Measurements from ENCODE around the gene FOXP4. TPM values are rescaled to one million over a fixed set of nuclear protein-coding genes. Genes with fewer than 3 reads are reported as not detected.

FOXP4 gene
- total RNA-seq, 3 donors from 2014 or later (not counting 1 experiment from before 2014, with no cell fraction given): 11.2 to 21.1 (median 14.7) TPM

DNA sequence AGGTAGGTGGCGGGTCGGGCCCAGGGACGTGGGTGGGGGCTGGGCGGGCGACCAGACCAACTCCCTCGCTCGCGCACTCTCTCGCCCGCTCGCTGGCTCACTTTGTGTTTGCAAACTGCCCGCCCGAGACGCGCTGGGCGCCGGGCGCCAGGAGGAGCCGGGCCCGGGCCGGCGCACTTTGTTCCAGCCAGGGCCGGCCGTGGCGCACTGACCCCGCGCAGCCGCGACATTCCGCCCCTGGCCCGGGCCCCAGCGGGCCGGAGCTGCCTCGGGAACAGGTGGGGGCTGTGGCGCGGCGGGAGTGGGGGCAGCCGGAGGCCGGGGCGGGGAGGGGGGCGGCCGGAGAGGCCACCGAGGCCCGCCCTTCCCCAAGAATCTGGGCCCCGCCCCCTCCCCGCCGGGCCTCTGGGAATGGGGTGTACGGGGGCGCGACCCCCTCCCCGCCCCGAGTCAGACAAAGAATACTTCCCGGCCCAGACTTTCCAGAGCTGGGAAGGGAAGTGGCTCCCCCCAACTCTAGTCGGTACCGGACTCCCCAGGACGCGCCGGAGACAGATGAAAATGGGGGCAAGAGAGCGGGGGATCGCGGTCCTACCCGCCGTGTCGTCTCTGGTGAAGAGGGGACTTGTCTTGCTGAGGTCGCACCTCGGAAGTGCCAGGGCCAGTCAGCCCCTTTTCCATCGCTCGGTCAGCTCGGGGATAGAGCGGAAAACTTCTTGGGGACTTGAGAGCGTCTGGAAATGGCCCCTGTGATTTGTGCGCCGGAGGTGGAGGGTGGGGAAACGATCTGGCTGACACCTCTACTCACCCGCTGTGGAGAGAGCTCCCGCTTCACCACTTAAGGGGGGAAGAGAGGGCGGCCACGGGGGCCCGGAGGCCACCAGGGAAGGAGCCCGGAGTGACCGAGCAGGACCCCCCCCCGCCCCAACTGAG is 951 bp downstream of the FOXP4 start:
- Mint-ChIP-seq H3K9me3 (no peaks in the 10 kb centered on the region), H3K27me3 (ENCODE audit: low read depth in 2 of 2) (peaks cover 0 to 12% of the 10 kb centered on the region in 2 donors), H3K27ac (peak overlapping the region; percentile 50 to 81), H3K36me3 (no peaks in the 10 kb centered on the region), H3K4me1 (peaks cover 43 to 50% of the 10 kb centered on the region in 2 donors), H3K4me3 (peak overlapping the region; percentile 92)
- intact Hi-C loops (cut with micrococcal nuclease): loop anchor here (2.0 kb wide), 2 partner anchors 14 kb away; no protein-coding TSS in a partner anchor
- Histone ChIP-seq H3K36me3 (ENCODE audit: control insufficient read depth, insufficient read depth, low read length) (no peaks in the 10 kb centered on the region), H3K9me3 (ENCODE audit: control insufficient read depth, insufficient read depth, low read length) (no peaks in the 10 kb centered on the region), H3K4me3 (ENCODE audit: low read length) (peak overlapping the region; percentile 59), H3K4me1 (ENCODE audit: control insufficient read depth, insufficient read depth, low read length) (peaks cover 49% of the 10 kb centered on the region), H3K27ac (ENCODE audit: low read length) (no peak overlapping the region), H3K27me3 (ENCODE audit: control insufficient read depth, insufficient read depth, low read length) (peaks cover 15% of the 10 kb centered on the region)
- ATAC-seq: peak in 2 of 3 donors; percentile 30 to 34
- TF ChIP-seq, protein P1, sequence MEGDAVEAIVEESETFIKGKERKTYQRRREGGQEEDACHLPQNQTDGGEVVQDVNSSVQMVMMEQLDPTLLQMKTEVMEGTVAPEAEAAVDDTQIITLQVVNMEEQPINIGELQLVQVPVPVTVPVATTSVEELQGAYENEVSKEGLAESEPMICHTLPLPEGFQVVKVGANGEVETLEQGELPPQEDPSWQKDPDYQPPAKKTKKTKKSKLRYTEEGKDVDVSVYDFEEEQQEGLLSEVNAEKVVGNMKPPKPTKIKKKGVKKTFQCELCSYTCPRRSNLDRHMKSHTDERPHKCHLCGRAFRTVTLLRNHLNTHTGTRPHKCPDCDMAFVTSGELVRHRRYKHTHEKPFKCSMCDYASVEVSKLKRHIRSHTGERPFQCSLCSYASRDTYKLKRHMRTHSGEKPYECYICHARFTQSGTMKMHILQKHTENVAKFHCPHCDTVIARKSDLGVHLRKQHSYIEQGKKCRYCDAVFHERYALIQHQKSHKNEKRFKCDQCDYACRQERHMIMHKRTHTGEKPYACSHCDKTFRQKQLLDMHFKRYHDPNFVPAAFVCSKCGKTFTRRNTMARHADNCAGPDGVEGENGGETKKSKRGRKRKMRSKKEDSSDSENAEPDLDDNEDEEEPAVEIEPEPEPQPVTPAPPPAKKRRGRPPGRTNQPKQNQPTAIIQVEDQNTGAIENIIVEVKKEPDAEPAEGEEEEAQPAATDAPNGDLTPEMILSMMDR (IDR thresholded peaks at IDR 0.05): no peak
- peak; percentile 44 to 65 for DNase-seq
- WGBS (ENCODE audit: insufficient coverage): under 1% methylated on average over 80 of the region's 82 CpGs

DNA sequence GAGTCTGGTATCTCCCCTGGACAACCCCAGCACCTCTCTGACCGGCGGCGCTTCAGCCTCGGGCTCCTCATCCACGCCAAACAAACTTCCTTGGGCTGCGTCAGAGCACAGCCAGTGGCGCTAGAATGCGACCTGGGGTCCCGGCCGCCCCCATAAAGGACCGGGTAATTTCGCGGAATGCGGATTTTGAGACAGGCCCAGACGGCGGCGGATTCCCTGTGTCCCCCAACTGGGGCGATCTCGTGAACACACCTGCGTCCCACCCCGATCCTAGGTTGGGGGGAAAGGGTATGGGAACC is 1.6 kb downstream of the FOXP4 start:
- no peaks in the 10 kb centered on the region for H3K36me3 ChIP-seq (ENCODE audit: control insufficient read depth, insufficient read depth, low read length)
- H3K27ac Mint-ChIP-seq: peak overlapping the region; percentile 50 to 81
- intact Hi-C loops (cut with micrococcal nuclease): loop anchor here (2.0 kb wide), 2 partner anchors 13 to 15 kb away; no protein-coding TSS in a partner anchor
- H3K27me3 Mint-ChIP-seq (ENCODE audit: low read depth in 2 of 2): peaks cover 0 to 12% of the 10 kb centered on the region in 2 donors
- TF ChIP-seq, protein P1 (IDR thresholded peaks at IDR 0.05): no peak
- H3K27ac ChIP-seq (ENCODE audit: low read length): no peak overlapping the region
- peaks cover 49% of the 10 kb centered on the region for H3K4me1 ChIP-seq (ENCODE audit: control insufficient read depth, insufficient read depth, low read length)
- no peaks in the 10 kb centered on the region for H3K9me3 ChIP-seq (ENCODE audit: control insufficient read depth, insufficient read depth, low read length)
- no peaks in the 10 kb centered on the region for H3K9me3 Mint-ChIP-seq
- H3K27me3 ChIP-seq (ENCODE audit: control insufficient read depth, insufficient read depth, low read length): peaks cover 15% of the 10 kb centered on the region
- DNase-seq: no peak
- WGBS (ENCODE audit: insufficient coverage): 3% methylated on average over 21 of the region's 21 CpGs
- ATAC-seq: no peak
- peaks cover 44 to 50% of the 10 kb centered on the region in 2 donors for H3K4me1 Mint-ChIP-seq
- peak overlapping the region; percentile 59 for H3K4me3 ChIP-seq (ENCODE audit: low read length)
- no peaks in the 10 kb centered on the region for H3K36me3 Mint-ChIP-seq
- peak overlapping the region; percentile 92 for H3K4me3 Mint-ChIP-seq

DNA sequence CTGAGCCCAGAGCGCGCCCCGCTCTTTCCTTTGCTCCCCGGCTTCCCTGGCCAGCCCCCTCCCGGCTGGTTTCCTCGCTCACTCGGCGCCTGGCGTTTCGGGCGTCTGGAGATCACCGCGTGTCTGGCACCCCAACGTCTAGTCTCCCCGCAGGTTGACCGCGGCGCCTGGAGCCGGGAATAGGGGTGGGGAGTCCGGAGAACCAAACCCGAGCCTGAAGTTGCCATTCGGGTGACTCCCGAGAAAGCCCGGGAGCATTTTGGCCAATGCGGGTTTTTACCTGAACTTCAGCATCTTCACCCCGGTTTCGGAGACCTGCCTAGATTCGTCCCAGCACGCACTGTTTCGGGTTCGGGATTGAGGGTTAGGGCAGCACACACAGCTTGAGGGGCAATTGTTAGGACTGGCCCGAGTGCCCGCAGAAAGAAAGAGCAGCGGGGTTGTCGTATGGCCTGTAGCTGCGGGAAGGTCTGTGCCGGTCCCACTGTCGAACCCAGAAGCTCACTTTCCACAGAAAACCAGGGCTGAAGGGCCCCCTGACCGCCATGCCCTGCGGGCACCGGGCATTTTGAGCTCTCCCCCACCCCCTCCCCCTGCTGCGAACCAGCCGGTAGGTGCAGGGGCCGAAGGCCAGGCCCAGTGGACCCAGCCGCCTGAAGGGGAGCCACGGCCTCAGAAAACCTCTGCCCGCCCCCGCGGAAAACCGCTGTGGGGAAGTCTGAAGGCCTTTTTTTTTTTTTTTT is 2.1 kb downstream of the FOXP4 start:
- peak overlapping the region; percentile 92 for H3K4me3 Mint-ChIP-seq
- no peaks in the 10 kb centered on the region for H3K36me3 Mint-ChIP-seq
- H3K27me3 Mint-ChIP-seq (ENCODE audit: low read depth in 2 of 2): peaks cover 0 to 12% of the 10 kb centered on the region in 2 donors
- 3% methylated on average over 50 of the region's 50 CpGs for WGBS (ENCODE audit: insufficient coverage)
- Histone ChIP-seq H3K27me3 (ENCODE audit: control insufficient read depth, insufficient read depth, low read length) (peaks cover 15% of the 10 kb centered on the region), H3K4me1 (ENCODE audit: control insufficient read depth, insufficient read depth, low read length) (peaks cover 49% of the 10 kb centered on the region), H3K27ac (ENCODE audit: low read length) (no peak overlapping the region), H3K9me3 (ENCODE audit: control insufficient read depth, insufficient read depth, low read length) (no peaks in the 10 kb centered on the region), H3K36me3 (ENCODE audit: control insufficient read depth, insufficient read depth, low read length) (no peaks in the 10 kb centered on the region), H3K4me3 (ENCODE audit: low read length) (peak overlapping the region; percentile 59)
- DNase-seq (peak; percentile 35 to 62), ATAC-seq (peak in 1 of 3 donors; percentile 12)
- intact Hi-C loops (cut with micrococcal nuclease): no loop called here
- H3K9me3 Mint-ChIP-seq: no peaks in the 10 kb centered on the region
- H3K27ac Mint-ChIP-seq: peak overlapping the region; percentile 50 to 81
- peaks cover 44 to 50% of the 10 kb centered on the region in 2 donors for H3K4me1 Mint-ChIP-seq
- TF ChIP-seq, protein P1 (IDR thresholded peaks at IDR 0.05): no peak
